Measurements from ENCODE around the gene CALHM2.

Gene CALHM2

GRCh38 chr10:103466734-103467133 is 14.6 kb upstream of the CALHM2 start:
- no peak for DNase-seq (ENCODE audit: low read depth)
- TF ChIP-seq CTCF (IDR thresholded peaks at IDR 0.05; ENCODE audit: insufficient read depth, low read depth, low read length, missing control alignments), result no peak
- H3K4me3 ChIP-seq (ENCODE audit: low read length), result no peak overlapping the region

GRCh38 chr10:103465411-103466179 is 13.4 kb upstream of the CALHM2 start:
- no peak for DNase-seq (ENCODE audit: low read depth)
- no peak overlapping the region for H3K4me3 ChIP-seq (ENCODE audit: low read length)
- TF ChIP-seq CTCF (IDR thresholded peaks at IDR 0.05; ENCODE audit: insufficient read depth, low read depth, low read length, missing control alignments), result no peak

- no peak for DNase-seq (ENCODE audit: low read depth)
- no peak for TF ChIP-seq CTCF (IDR thresholded peaks at IDR 0.05; ENCODE audit: insufficient read depth, low read depth, low read length, missing control alignments)
- no peak overlapping the region for H3K4me3 ChIP-seq (ENCODE audit: low read length)
Observed at GRCh38 chr10:103463499-103463898, 11.3 kb upstream of the CALHM2 start.

- TF ChIP-seq CTCF (IDR thresholded peaks at IDR 0.05; ENCODE audit: insufficient read depth, low read depth, low read length, missing control alignments), result no peak
- no peak overlapping the region for H3K4me3 ChIP-seq (ENCODE audit: low read length)
- DNase-seq (ENCODE audit: low read depth), result no peak
Observed at GRCh38 chr10:103459615-103460014, 7.4 kb upstream of the CALHM2 start.

GRCh38 chr10:103458720-103459119 is 6.5 kb upstream of the CALHM2 start, which contains the start of gene CALHM1:
Gene CALHM1 (minus strand): TSS chr10:103458900. CDS start chr10:103458751, 149 bp downstream.
- DNase-seq (ENCODE audit: low read depth), result peak; percentile 13
- no peak within 1 kb of the TSS for H3K4me3 ChIP-seq (ENCODE audit: low read length)
- no peak for TF ChIP-seq CTCF (IDR thresholded peaks at IDR 0.05; ENCODE audit: insufficient read depth, low read depth, low read length, missing control alignments)

GRCh38 chr10:103457896-103458583 is 5.9 kb upstream of the CALHM2 start:
- TF ChIP-seq CTCF (IDR thresholded peaks at IDR 0.05; ENCODE audit: insufficient read depth, low read depth, low read length, missing control alignments), result no peak
- H3K4me3 ChIP-seq (ENCODE audit: low read length), result no peak overlapping the region
- DNase-seq (ENCODE audit: low read depth), result no peak

All from epithelial cell of esophagus (primary cell).